ENCODE data around the gene RPS6KA2. TPM values are rescaled to one million over a fixed set of nuclear protein-coding genes. Genes with fewer than 3 reads are reported as not detected.

The RPS6KA2 gene
- total RNA-seq, 1 donor, result 2.4 TPM

DNA sequence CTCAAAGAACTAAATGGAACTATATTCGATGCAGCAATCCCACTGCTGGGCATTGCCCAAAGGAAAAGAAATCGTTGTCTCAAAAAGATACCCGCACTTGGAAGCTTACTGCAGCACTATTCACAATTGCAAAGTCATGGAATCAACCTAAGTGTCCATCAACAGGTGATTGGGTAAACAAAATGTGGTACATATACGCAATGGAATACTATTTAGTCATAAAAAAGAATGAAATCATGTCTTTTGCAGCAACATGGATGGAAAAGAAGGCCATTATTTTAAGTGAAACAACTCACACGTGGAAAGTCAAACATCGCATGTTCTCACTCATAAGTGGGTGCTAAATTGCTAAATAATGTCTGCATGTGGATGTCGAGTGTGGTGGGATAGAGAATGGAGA is 173.4 kb downstream of the RPS6KA2 start:
- H3K4me3 ChIP-seq (ENCODE audit: low read length), result no peak overlapping the region
- no peaks in the 10 kb centered on the region for H3K4me1 ChIP-seq (ENCODE audit: insufficient read depth, low read length)
- no peaks in the 10 kb centered on the region for H3K9me3 ChIP-seq (ENCODE audit: low read depth, low read length)
- H3K27me3 ChIP-seq (ENCODE audit: insufficient read depth, low read length), result no peaks in the 10 kb centered on the region

GRCh38 chr6:166450167-166450873 is 176.7 kb downstream of the RPS6KA2 start:
- H3K4me3 ChIP-seq (ENCODE audit: low read length), result no peak overlapping the region
- H3K4me1 ChIP-seq (ENCODE audit: insufficient read depth, low read length), result no peaks in the 10 kb centered on the region
- H3K27me3 ChIP-seq (ENCODE audit: insufficient read depth, low read length), result no peaks in the 10 kb centered on the region
- H3K9me3 ChIP-seq (ENCODE audit: low read depth, low read length), result no peaks in the 10 kb centered on the region

- Histone ChIP-seq H3K4me3 (ENCODE audit: low read length) (no peak overlapping the region), H3K9me3 (ENCODE audit: low read depth, low read length) (no peaks in the 10 kb centered on the region), H3K4me1 (ENCODE audit: insufficient read depth, low read length) (no peaks in the 10 kb centered on the region), H3K27me3 (ENCODE audit: insufficient read depth, low read length) (no peaks in the 10 kb centered on the region)
Measured at GRCh38 chr6:166449641-166450040, 177.4 kb downstream of the RPS6KA2 start.

DNA sequence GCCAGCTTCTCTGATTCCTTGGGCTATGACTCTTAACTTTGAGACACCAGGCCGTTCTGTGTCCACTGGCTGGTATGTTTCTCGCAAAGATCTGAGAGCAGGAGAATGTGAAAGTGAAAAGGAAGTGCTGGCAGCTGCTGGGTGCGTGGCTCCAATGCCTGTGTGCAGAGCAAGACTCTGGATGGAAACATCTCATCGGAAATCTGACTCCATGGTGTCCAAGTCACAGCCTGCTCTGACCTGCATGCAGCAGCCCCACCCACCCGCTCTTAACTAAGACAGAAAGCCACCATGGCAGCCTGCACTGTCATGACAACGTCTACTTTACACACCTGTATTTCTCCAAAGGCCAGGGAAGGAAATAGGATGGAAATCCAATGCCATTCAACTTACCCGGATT is 178.0 kb downstream of the RPS6KA2 start:
- Histone ChIP-seq H3K4me3 (ENCODE audit: low read length) (no peak overlapping the region), H3K9me3 (ENCODE audit: low read depth, low read length) (no peaks in the 10 kb centered on the region), H3K4me1 (ENCODE audit: insufficient read depth, low read length) (no peaks in the 10 kb centered on the region)

DNA sequence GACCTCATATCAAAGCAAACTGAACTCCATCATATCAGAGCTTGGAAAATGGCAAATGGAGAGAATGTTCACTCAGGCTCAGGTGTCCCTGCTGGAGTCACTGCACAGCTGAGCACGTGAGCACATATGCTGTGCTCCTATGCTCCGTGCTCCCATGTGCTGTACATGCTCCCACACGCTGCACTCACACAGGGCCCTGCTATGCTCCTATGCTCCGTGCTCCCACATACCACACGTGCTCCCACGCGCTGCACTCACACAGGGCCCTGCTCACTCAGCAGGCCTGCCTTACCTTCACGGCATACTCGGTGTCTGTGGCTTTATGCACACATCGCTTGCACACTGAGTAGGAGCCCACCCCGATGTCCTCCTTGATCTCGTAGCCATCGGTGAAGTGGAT is 178.6 kb downstream of the RPS6KA2 start:
- H3K27me3 ChIP-seq (ENCODE audit: insufficient read depth, low read length), result no peaks in the 10 kb centered on the region
- no peaks in the 10 kb centered on the region for H3K4me1 ChIP-seq (ENCODE audit: insufficient read depth, low read length)
- H3K9me3 ChIP-seq (ENCODE audit: low read depth, low read length), result no peaks in the 10 kb centered on the region
- H3K4me3 ChIP-seq (ENCODE audit: low read length), result no peak overlapping the region

More for the DNA sequence above, 178.0 kb downstream of the RPS6KA2 start:
- H3K27me3 ChIP-seq (ENCODE audit: insufficient read depth, low read length), result no peaks in the 10 kb centered on the region

DNA sequence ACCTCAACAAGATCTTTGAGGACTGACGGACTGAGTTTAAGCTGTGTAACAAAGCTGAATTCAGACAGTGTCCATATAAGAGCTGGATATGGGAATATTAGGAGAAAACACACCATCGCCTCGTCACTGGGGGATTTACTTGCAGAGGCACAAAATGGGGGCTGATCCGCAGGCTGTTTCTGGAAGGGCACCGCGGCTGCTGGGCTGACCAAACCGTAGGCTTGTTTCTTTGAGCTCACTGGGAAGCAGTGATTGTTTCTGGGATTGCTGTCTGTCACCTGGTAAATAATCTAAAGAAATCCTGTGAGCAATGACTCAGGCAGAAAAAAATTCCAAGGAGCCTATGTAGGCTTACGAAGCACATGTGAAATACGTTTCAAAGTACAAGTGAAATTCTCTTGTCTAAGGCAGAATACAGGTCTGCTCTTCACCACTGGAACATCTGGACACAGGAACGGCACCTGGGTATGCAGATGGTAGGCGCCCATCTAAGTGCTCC is 180.4 kb downstream of the RPS6KA2 start:
- no peaks in the 10 kb centered on the region for H3K9me3 ChIP-seq (ENCODE audit: low read depth, low read length)
- no peaks in the 10 kb centered on the region for H3K27me3 ChIP-seq (ENCODE audit: insufficient read depth, low read length)
- H3K4me1 ChIP-seq (ENCODE audit: insufficient read depth, low read length), result peaks cover 4% of the 10 kb centered on the region

GRCh38 chr6:166446146-166446545 is 180.9 kb downstream of the RPS6KA2 start:
- peaks cover 9% of the 10 kb centered on the region for H3K4me1 ChIP-seq (ENCODE audit: insufficient read depth, low read length)
- no peaks in the 10 kb centered on the region for H3K9me3 ChIP-seq (ENCODE audit: low read depth, low read length)
- H3K27me3 ChIP-seq (ENCODE audit: insufficient read depth, low read length), result no peaks in the 10 kb centered on the region
- no peak overlapping the region for H3K4me3 ChIP-seq (ENCODE audit: low read length)

More for the DNA sequence above, 180.4 kb downstream of the RPS6KA2 start:
- H3K4me3 ChIP-seq (ENCODE audit: low read length), result no peak overlapping the region

DNA sequence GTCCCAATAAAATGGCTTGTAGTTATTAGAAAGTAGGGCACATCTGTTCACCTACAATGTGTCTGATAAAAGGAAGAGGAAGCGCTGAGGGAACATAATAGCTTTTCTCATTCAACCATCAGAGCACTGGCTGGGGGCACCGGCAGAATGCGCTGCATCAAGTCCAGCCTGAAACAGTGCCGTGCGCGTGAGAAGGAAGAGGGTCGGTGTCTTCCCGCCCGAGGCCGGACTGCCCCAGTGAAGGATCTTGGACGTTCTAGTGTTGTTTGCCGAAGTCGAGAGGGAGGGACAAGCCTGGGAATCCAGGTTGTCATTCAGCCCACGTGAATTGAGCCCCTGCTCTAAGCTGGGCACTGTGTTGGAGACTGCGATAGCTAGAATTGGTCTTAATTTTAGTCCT is 182.6 kb downstream of the RPS6KA2 start:
- H3K4me1 ChIP-seq (ENCODE audit: insufficient read depth, low read length), result peaks cover 17% of the 10 kb centered on the region
- H3K4me3 ChIP-seq (ENCODE audit: low read length), result no peak overlapping the region
- peaks cover 12% of the 10 kb centered on the region for H3K27me3 ChIP-seq (ENCODE audit: insufficient read depth, low read length)
- no peaks in the 10 kb centered on the region for H3K9me3 ChIP-seq (ENCODE audit: low read depth, low read length)

GRCh38 chr6:166443166-166443565 is 183.9 kb downstream of the RPS6KA2 start:
- no peak overlapping the region for H3K4me3 ChIP-seq (ENCODE audit: low read length)
- H3K27me3 ChIP-seq (ENCODE audit: insufficient read depth, low read length), result peaks cover 12% of the 10 kb centered on the region
- H3K9me3 ChIP-seq (ENCODE audit: low read depth, low read length), result no peaks in the 10 kb centered on the region
- peaks cover 18% of the 10 kb centered on the region for H3K4me1 ChIP-seq (ENCODE audit: insufficient read depth, low read length)

- H3K9me3 ChIP-seq (ENCODE audit: low read depth, low read length), result no peaks in the 10 kb centered on the region
- H3K4me3 ChIP-seq (ENCODE audit: low read length), result no peak overlapping the region
- H3K27me3 ChIP-seq (ENCODE audit: insufficient read depth, low read length), result peaks cover 12% of the 10 kb centered on the region
- peaks cover 18% of the 10 kb centered on the region for H3K4me1 ChIP-seq (ENCODE audit: insufficient read depth, low read length)
Measured at GRCh38 chr6:166442131-166442685, 184.8 kb downstream of the RPS6KA2 start.

GRCh38 chr6:166441325-166442078 is 185.5 kb downstream of the RPS6KA2 start:
- no peaks in the 10 kb centered on the region for H3K9me3 ChIP-seq (ENCODE audit: low read depth, low read length)
- H3K4me3 ChIP-seq (ENCODE audit: low read length), result no peak overlapping the region
- peaks cover 18% of the 10 kb centered on the region for H3K4me1 ChIP-seq (ENCODE audit: insufficient read depth, low read length)
- peaks cover 12% of the 10 kb centered on the region for H3K27me3 ChIP-seq (ENCODE audit: insufficient read depth, low read length)

- no peaks in the 10 kb centered on the region for H3K9me3 ChIP-seq (ENCODE audit: low read depth, low read length)
- peaks cover 12% of the 10 kb centered on the region for H3K27me3 ChIP-seq (ENCODE audit: insufficient read depth, low read length)
- no peak overlapping the region for H3K4me3 ChIP-seq (ENCODE audit: low read length)
- H3K4me1 ChIP-seq (ENCODE audit: insufficient read depth, low read length), result peaks cover 26% of the 10 kb centered on the region
Measured at GRCh38 chr6:166440729-166441128, 186.3 kb downstream of the RPS6KA2 start.

GRCh38 chr6:166440106-166440505 is 186.9 kb downstream of the RPS6KA2 start:
- peaks cover 31% of the 10 kb centered on the region for H3K4me1 ChIP-seq (ENCODE audit: insufficient read depth, low read length)
- no peak overlapping the region for H3K4me3 ChIP-seq (ENCODE audit: low read length)
- no peaks in the 10 kb centered on the region for H3K9me3 ChIP-seq (ENCODE audit: low read depth, low read length)
- H3K27me3 ChIP-seq (ENCODE audit: insufficient read depth, low read length), result peaks cover 12% of the 10 kb centered on the region

DNA sequence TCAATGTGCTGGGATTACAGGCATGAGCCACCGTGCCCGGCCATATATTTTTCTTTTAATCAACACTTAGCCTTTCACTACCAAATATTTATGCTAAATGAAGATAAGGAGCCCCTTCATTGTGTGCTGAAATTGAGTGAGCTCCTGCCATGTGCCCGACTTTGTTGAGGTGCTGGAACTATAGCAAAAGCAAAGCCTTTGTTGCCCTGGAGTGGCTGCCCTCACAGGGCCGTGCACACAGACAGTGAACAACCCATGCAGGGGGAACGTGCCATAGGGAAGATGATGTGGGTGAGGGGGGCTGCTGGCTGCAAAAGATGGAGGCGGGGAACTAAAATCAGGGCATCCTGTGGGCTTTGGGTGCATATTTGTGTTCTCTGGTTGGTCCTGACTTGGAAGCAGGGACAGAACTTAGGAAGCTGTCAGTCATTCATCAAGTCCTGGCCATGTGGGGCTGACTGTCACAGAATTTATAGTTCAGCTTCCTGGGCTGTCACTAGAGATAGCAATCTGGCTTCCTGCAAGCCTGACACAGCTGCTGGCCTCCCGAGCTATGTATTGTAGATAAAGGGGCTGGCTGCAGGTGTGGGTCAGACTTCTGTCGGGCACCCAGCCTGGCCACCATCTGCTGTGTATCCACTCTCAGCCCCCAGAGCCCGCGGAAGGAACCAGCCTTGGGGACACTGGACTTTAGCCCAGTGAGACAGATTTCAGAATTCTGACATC is 187.5 kb downstream of the RPS6KA2 start:
- Histone ChIP-seq H3K9me3 (ENCODE audit: low read depth, low read length) (no peaks in the 10 kb centered on the region), H3K4me3 (ENCODE audit: low read length) (no peak overlapping the region), H3K4me1 (ENCODE audit: insufficient read depth, low read length) (peaks cover 31% of the 10 kb centered on the region), H3K27me3 (ENCODE audit: insufficient read depth, low read length) (peaks cover 12% of the 10 kb centered on the region)

Data from mononuclear cell (primary cell).